Breast epithelium (tissue), 3 donors: ENCODE data around the gene ARHGEF4.

Experiments
- CTCF ChIP-seq, 3 donors: fragments of 450-650 bp; IDR thresholded peaks; one replicate each; pipeline ENCODE4 v1.5.1; 2016 to 2017; ENCODE audit warnings: antibody characterized with exemption in 3 of 3, mild to moderate bottlenecking in 3 of 3, moderate library complexity in 3 of 3
- POLR2A ChIP-seq: fragments of 450-650 bp; IDR thresholded peaks from one replicate; pipeline ENCODE4 v1.6.1; 2016; ENCODE audit warnings: antibody characterized with exemption, mild to moderate bottlenecking, moderate library complexity
- POLR2AphosphoS5 ChIP-seq, 3 donors: sonication (generic); formaldehyde crosslinking; IDR thresholded peaks; one replicate each; pipeline ENCODE4 v1.6.1; 2017; ENCODE audit warnings: antibody characterized with exemption in 3 of 3

- TF ChIP-seq CTCF (IDR thresholded peaks at IDR 0.05) (no peak), POLR2A (no peak), POLR2AphosphoS5 (IDR thresholded peaks at IDR 0.05) (no peak)
These were observed 217.8 kb downstream of the ARHGEF4 start for GRCh38 chr2:131054488-131054887.
